Measurements from ENCODE around the gene ZNF202. TPM values are rescaled to one million over a fixed set of nuclear protein-coding genes. Genes with fewer than 3 reads are reported as not detected.

The ZNF202 gene
- total and polyA plus RNA-seq, 10 donors = 6.3 to 18.6 (median 12.5) TPM

DNA sequence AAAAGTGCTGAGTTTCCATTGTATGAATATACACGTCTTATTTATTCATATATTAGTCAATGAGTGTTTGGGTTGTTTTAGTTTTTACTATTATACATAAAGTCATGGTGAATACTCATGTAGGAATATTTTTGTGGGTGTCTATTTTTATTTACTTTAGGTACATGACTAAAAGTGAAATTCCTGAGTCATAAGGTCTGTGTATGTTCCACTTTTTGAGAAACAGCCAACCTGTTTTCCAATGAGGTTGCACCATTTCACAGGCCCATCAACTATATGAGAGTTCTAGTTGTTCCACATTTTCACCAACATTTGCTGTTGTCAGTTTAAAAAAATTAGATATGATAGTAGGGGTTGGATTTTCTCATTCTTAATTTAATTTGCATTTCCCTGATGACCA, 19.4 kb upstream of the ZNF202 start:
- Histone ChIP-seq H3K27ac (no peak overlapping the region), H3K9me3 (peaks cover 0 to 30% (median 21%) of the 10 kb centered on the region in 8 donors), H3K36me3 (no peaks in the 10 kb centered on the region), H3K27me3 (replicated peaks in 1 of 7) (no peaks in the 10 kb centered on the region), H3K4me1 (no peaks in the 10 kb centered on the region), H3K4me3 (no peak overlapping the region)
- TF ChIP-seq POLR2AphosphoS5 (IDR thresholded peaks at IDR 0.05) (no peak), CTCF (IDR thresholded peaks at IDR 0.05 in 8 of 11, conservative IDR thresholded peaks at IDR 0.05 in 3 of 11) (no peak), POLR2A (IDR thresholded peaks at IDR 0.05) (no peak)
- DNase-seq = no peak
- WGBS, 5 donors = 59 to 71% (median 65%) methylated on average over 1 of the region's 1 CpG
- intact Hi-C loops (cut with DNase I; ENCODE audit: low total_unique reads) = no loop called here

GRCh38 chr11:123757976-123758375, 16.5 kb upstream of the ZNF202 start:
- 73 to 83% (median 77%) methylated on average over 3 of the region's 3 CpGs for WGBS, 5 donors
- Histone ChIP-seq H3K36me3 (no peaks in the 10 kb centered on the region), H3K27me3 (replicated peaks in 1 of 7) (no peaks in the 10 kb centered on the region), H3K9me3 (peaks cover 0 to 20% (median 16%) of the 10 kb centered on the region in 8 donors), H3K27ac (no peak overlapping the region), H3K4me3 (no peak overlapping the region), H3K4me1 (no peaks in the 10 kb centered on the region)
- no peak for DNase-seq
- TF ChIP-seq POLR2AphosphoS5 (IDR thresholded peaks at IDR 0.05) (no peak), POLR2A (IDR thresholded peaks at IDR 0.05) (no peak), CTCF (IDR thresholded peaks at IDR 0.05 in 8 of 11, conservative IDR thresholded peaks at IDR 0.05 in 3 of 11) (no peak)
- intact Hi-C loops (cut with DNase I; ENCODE audit: low total_unique reads) = no loop called here

- intact Hi-C loops (cut with DNase I; ENCODE audit: low total_unique reads) = no loop called here
- TF ChIP-seq CTCF (IDR thresholded peaks at IDR 0.05 in 8 of 11, conservative IDR thresholded peaks at IDR 0.05 in 3 of 11) (no peak), POLR2AphosphoS5 (IDR thresholded peaks at IDR 0.05) (no peak), POLR2A (IDR thresholded peaks at IDR 0.05) (no peak)
- Histone ChIP-seq H3K27ac (no peak overlapping the region), H3K4me1 (no peaks in the 10 kb centered on the region), H3K27me3 (replicated peaks in 1 of 7) (peaks cover 0 to 6% (median 0%) of the 10 kb centered on the region in 7 donors), H3K9me3 (no peaks in the 10 kb centered on the region), H3K4me3 (no peak overlapping the region), H3K36me3 (no peaks in the 10 kb centered on the region)
- DNase-seq = no peak
- WGBS, 5 donors = 86 to 93% (median 90%) methylated on average over 3 of the region's 3 CpGs
Measured at GRCh38 chr11:123755813-123756212, 14.4 kb upstream of the ZNF202 start.

- no peak overlapping the region for H3K4me3 ChIP-seq
- no peak for TF ChIP-seq CTCF (IDR thresholded peaks at IDR 0.05 in 8 of 11, conservative IDR thresholded peaks at IDR 0.05 in 3 of 11)
- TF ChIP-seq POLR2AphosphoS5 (IDR thresholded peaks at IDR 0.05) = no peak
- TF ChIP-seq POLR2A (IDR thresholded peaks at IDR 0.05) = no peak
- no peak for DNase-seq
- no peaks in the 10 kb centered on the region for H3K36me3 ChIP-seq
- peaks cover 0 to 8% (median 0%) of the 10 kb centered on the region in 7 donors for H3K27me3 ChIP-seq (replicated peaks in 1 of 7)
- no peaks in the 10 kb centered on the region for H3K9me3 ChIP-seq
- H3K27ac ChIP-seq = no peak overlapping the region
- intact Hi-C loops (cut with DNase I; ENCODE audit: low total_unique reads) = no loop called here
- H3K4me1 ChIP-seq = no peaks in the 10 kb centered on the region
Measured at GRCh38 chr11:123755344-123755743, 13.9 kb upstream of the ZNF202 start.
